Gastrocnemius medialis (tissue), 4 donors: Measurements from ENCODE around the gene GRID1. TPM values are rescaled to one million over a fixed set of nuclear protein-coding genes. Genes with fewer than 3 reads are reported as not detected.
"Not testable (repeated sequence)": the region's sequence is repeated elsewhere in the genome, so short reads cannot be mapped to it uniquely, and the experiment has no call there.

ENCODE experiments used
- ATAC-seq, 2 donors: fragments of 150-250 bp; one replicate each; pipeline ENCODE4 v1.9.1; 2016
- DNase-seq, 2 donors: peaks; one replicate each; pipeline ENCODE4 v3.0.0-alpha.2; 2019
- H3K27ac ChIP-seq, 4 donors: fragments of 200-600 bp; sonication (generic); 1 replicate in 1 of 4; 2 replicates in 3 of 4; pipeline ENCODE4 v1.5.1; 2016 to 2018; ENCODE audit warnings: mild to moderate bottlenecking in 2 of 4, moderate library complexity in 1 of 4
- H3K27me3 ChIP-seq, 3 donors: fragments of 200-600 bp; sonication (generic) in 2 of 3; 1 replicate in 1 of 3; 2 replicates in 2 of 3; pipeline versions ENCODE4 v1.5.1 to v1.6.0; 2016 to 2019; ENCODE audit warnings: mild to moderate bottlenecking in 1 of 3, moderate library complexity in 1 of 3
- H3K36me3 ChIP-seq, 2 donors: fragments of 200-600 bp; sonication (generic) in 1 of 2; one replicate each; pipeline ENCODE4 v1.5.1; 2017 to 2018
- H3K4me1 ChIP-seq, 2 donors: fragments of 200-600 bp; sonication (generic) in 1 of 2; one replicate each; pipeline ENCODE4 v1.5.1; 2016 to 2017; ENCODE audit warnings: mild to moderate bottlenecking in 2 of 2
- H3K4me3 ChIP-seq, 4 donors: fragments of 200-600 bp; sonication (generic) in 3 of 4; 1 replicate in 1 of 4; 2 replicates in 3 of 4; pipeline ENCODE4 v1.5.1; 2016 to 2019; ENCODE audit warnings: mild to moderate bottlenecking in 2 of 4
- H3K9me3 ChIP-seq, 3 donors: fragments of 200-600 bp; sonication (generic) in 2 of 3; 1 replicate in 1 of 3; 2 replicates in 2 of 3; pipeline ENCODE4 v1.5.1; 2016 to 2019
- CTCF ChIP-seq, 5 experiments: fragments of 450-650 bp in 3 of 5; fragments of 200-600 bp in 2 of 5; sonication (generic) in 2 of 5; IDR thresholded peaks in 4 of 5; conservative IDR thresholded peaks in 1 of 5; 1 replicate in 4 of 5; 2 replicates in 1 of 5; pipeline ENCODE4 v1.5.1; 2016 to 2019; ENCODE audit warnings: antibody characterized with exemption in 5 of 5, mild to moderate bottlenecking in 3 of 5, moderate library complexity in 3 of 5
- POLR2A ChIP-seq, 2 donors: fragments of 450-650 bp; IDR thresholded peaks; one replicate each; pipeline ENCODE4 v1.6.1; 2017; ENCODE audit warnings: antibody characterized with exemption in 2 of 2, mild to moderate bottlenecking in 2 of 2, moderate library complexity in 2 of 2
- in situ Hi-C, 4 donors: fragments of 200-750 bp; cut with MboI; loops; one replicate each; pipeline versions ENCODE4 v1.15.0 to v1.8.0; 2017; ENCODE audit warnings: low sequenced_read_pairs in 4 of 4
- intact Hi-C: fragments of 100-400 bp; cut with DNase I; formaldehyde crosslinking; loops from one replicate; pipeline ENCODE4 v1.15.1; 2023; ENCODE audit warnings: low total_unique reads
- total RNA-seq, 4 donors: library from RNA; depleted of rRNA; stranded (reverse); fragments of >200 nt; gene quantifications; one replicate each; pipeline versions ENCODE4 v1.1.0 to v1.2.3, GENCODE V29; 2016

GRID1 gene
- total RNA-seq, 4 donors from 2014 or later = 0.17 to 1.4 (median 0.79) TPM

- no peaks in the 10 kb centered on the region for H3K27me3 ChIP-seq
- H3K4me1 ChIP-seq = no peaks in the 10 kb centered on the region
- intact Hi-C loops (no loop called here), in situ Hi-C loops (no loop called here)
- no peak for ATAC-seq
- DNase-seq = no peak
- H3K9me3 ChIP-seq = no peaks in the 10 kb centered on the region
- no peak for TF ChIP-seq CTCF (IDR thresholded peaks at IDR 0.05 in 4 of 5, conservative IDR thresholded peaks at IDR 0.05 in 1 of 5)
- TF ChIP-seq POLR2A (IDR thresholded peaks at IDR 0.05) = no peak
- H3K27ac ChIP-seq = no peak overlapping the region
- H3K36me3 ChIP-seq = no peaks in the 10 kb centered on the region
- H3K4me3 ChIP-seq = no peak overlapping the region
Measured at GRCh38 chr10:86178401-86179152, 188.0 kb downstream of the GRID1 start.

- Histone ChIP-seq H3K4me1 (no peaks in the 10 kb centered on the region), H3K9me3 (no peaks in the 10 kb centered on the region), H3K27me3 (no peaks in the 10 kb centered on the region), H3K27ac (no peak overlapping the region), H3K36me3 (no peaks in the 10 kb centered on the region), H3K4me3 (no peak overlapping the region)
- intact Hi-C loops (no loop called here), in situ Hi-C loops (no loop called here)
- no peak for ATAC-seq
- no peak for TF ChIP-seq CTCF (IDR thresholded peaks at IDR 0.05 in 4 of 5, conservative IDR thresholded peaks at IDR 0.05 in 1 of 5)
- TF ChIP-seq POLR2A (IDR thresholded peaks at IDR 0.05) = no peak
- no peak for DNase-seq
Measured at GRCh38 chr10:86177537-86178155, 188.9 kb downstream of the GRID1 start.

- Histone ChIP-seq H3K36me3 (no peaks in the 10 kb centered on the region), H3K9me3 (no peaks in the 10 kb centered on the region), H3K27me3 (no peaks in the 10 kb centered on the region), H3K27ac (no peak overlapping the region), H3K4me1 (no peaks in the 10 kb centered on the region), H3K4me3 (no peak overlapping the region)
- DNase-seq = no peak
- no peak for TF ChIP-seq CTCF (IDR thresholded peaks at IDR 0.05 in 4 of 5, conservative IDR thresholded peaks at IDR 0.05 in 1 of 5)
- TF ChIP-seq POLR2A (IDR thresholded peaks at IDR 0.05) = no peak
- ATAC-seq = no peak
- in situ Hi-C loops = no loop called here
- intact Hi-C loops = no loop called here
Measured at GRCh38 chr10:86176850-86177536, 189.6 kb downstream of the GRID1 start.

GRCh38 chr10:86175476-86175875 is 191.1 kb downstream of the GRID1 start:
- H3K36me3 ChIP-seq, in situ Hi-C loops, H3K4me3 ChIP-seq, H3K27ac ChIP-seq, DNase-seq, H3K27me3 ChIP-seq, intact Hi-C loops, H3K9me3 ChIP-seq, ATAC-seq, H3K4me1 ChIP-seq: not testable (repeated sequence)

GRCh38 chr10:86172301-86172700 is 194.3 kb downstream of the GRID1 start:
- Histone ChIP-seq H3K9me3 (no peaks in the 10 kb centered on the region), H3K27me3 (no peaks in the 10 kb centered on the region), H3K36me3 (no peaks in the 10 kb centered on the region), H3K4me1 (no peaks in the 10 kb centered on the region), H3K27ac (no peak overlapping the region), H3K4me3 (no peak overlapping the region)
- no peak for ATAC-seq
- TF ChIP-seq CTCF (IDR thresholded peaks at IDR 0.05 in 4 of 5, conservative IDR thresholded peaks at IDR 0.05 in 1 of 5) (no peak), POLR2A (IDR thresholded peaks at IDR 0.05) (no peak)
- in situ Hi-C loops (no loop called here), intact Hi-C loops (no loop called here)
- DNase-seq = no peak
